Tibial nerve (tissue), 3 donors: Measurements from ENCODE around the gene GOLGA6D.
"Not testable (repeated sequence)": the region's sequence is repeated elsewhere in the genome, so short reads cannot be mapped to it uniquely, and the experiment has no call there.

Source experiments
- CTCF ChIP-seq, 5 experiments: fragments of 200-600 bp in 3 of 5; fragments of 450-650 bp in 2 of 5; sonication (generic) in 3 of 5; IDR thresholded peaks; one replicate each; pipeline ENCODE4 v1.5.1; 2016 to 2019; ENCODE audit warnings: antibody characterized with exemption in 5 of 5, mild to moderate bottlenecking in 3 of 5, moderate library complexity in 2 of 5
- POLR2A ChIP-seq, 2 donors: fragments of 450-650 bp; IDR thresholded peaks; one replicate each; pipeline ENCODE4 v1.6.1; 2017; ENCODE audit warnings: antibody characterized with exemption in 2 of 2, mild to moderate bottlenecking in 2 of 2, moderate library complexity in 2 of 2

GRCh38 chr15:75298541-75299310 lies 16.1 kb downstream of the GOLGA6D start:
- not testable (repeated sequence) for TF ChIP-seq CTCF, POLR2A (IDR thresholded peaks at IDR 0.05)
